ENCODE results near the gene HHAT. TPM values are rescaled to one million over a fixed set of nuclear protein-coding genes. Genes with fewer than 3 reads are reported as not detected.

HHAT gene
- total RNA-seq, 1 experiment from 2014 or later = 3.0 TPM

- H3K4me1 ChIP-seq (ENCODE audit: insufficient read depth, low read length, poor library complexity, severe bottlenecking) = no peaks in the 10 kb centered on the region
- TF ChIP-seq EZH2 (IDR thresholded peaks at IDR 0.05; ENCODE audit: borderline replicate concordance, low read depth, low read length, poor library complexity, severe bottlenecking) = no peak
- TF ChIP-seq, protein P1, sequence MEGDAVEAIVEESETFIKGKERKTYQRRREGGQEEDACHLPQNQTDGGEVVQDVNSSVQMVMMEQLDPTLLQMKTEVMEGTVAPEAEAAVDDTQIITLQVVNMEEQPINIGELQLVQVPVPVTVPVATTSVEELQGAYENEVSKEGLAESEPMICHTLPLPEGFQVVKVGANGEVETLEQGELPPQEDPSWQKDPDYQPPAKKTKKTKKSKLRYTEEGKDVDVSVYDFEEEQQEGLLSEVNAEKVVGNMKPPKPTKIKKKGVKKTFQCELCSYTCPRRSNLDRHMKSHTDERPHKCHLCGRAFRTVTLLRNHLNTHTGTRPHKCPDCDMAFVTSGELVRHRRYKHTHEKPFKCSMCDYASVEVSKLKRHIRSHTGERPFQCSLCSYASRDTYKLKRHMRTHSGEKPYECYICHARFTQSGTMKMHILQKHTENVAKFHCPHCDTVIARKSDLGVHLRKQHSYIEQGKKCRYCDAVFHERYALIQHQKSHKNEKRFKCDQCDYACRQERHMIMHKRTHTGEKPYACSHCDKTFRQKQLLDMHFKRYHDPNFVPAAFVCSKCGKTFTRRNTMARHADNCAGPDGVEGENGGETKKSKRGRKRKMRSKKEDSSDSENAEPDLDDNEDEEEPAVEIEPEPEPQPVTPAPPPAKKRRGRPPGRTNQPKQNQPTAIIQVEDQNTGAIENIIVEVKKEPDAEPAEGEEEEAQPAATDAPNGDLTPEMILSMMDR (conservative IDR thresholded peaks at IDR 0.05; ENCODE audit: low read depth, low read length) = no peak
- BruUV-seq (replicated peaks) = no TSS peak
- POLR2A ChIA-PET (ENCODE audit: low non-redundant PET) = no interaction called here
- CTCF ChIA-PET = no interaction called here
- H3K4me3 ChIP-seq (ENCODE audit: low read depth, low read length, poor library complexity, severe bottlenecking) = no peak overlapping the region
- DNase-seq (ENCODE audit: low spot score) = no peak
- intact Hi-C loops (cut with micrococcal nuclease; ENCODE audit: unreplicated experiment) = no loop called here
- peaks cover 11% of the 10 kb centered on the region for H3K27me3 ChIP-seq (replicated peaks; ENCODE audit: insufficient read depth, low read depth, low read length, poor library complexity)
- no peak overlapping the region for H3K27ac ChIP-seq (ENCODE audit: low read depth, low read length, poor library complexity, severe bottlenecking)
- no peaks in the 10 kb centered on the region for H3K36me3 ChIP-seq (ENCODE audit: insufficient read depth, low read length, poor library complexity, severe bottlenecking)
- H3K9me3 ChIP-seq (ENCODE audit: low read depth, low read length, poor library complexity, severe bottlenecking) = no peaks in the 10 kb centered on the region
Measured at GRCh38 chr1:210505601-210506496, 177.1 kb downstream of the HHAT start.

DNA sequence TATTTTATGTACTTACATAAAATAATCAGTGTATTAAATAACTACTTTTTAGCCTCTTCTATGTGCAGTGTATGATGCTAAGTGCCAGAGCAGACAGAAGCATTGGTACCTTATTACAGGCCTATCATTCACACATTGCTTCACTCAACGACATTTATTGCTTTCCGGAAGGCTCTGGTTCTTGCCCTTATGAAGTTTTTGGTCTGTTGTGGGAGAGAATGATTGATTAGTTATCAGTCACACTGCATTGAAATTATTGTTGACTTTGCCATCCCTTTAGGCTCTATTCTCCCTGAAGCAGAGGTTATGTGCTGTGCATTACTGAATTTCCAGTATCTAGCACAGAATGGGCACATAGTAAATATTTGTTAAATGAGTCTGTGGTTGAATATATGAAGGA is 178.0 kb downstream of the HHAT start:
- ChIA-PET POLR2A (ENCODE audit: low non-redundant PET) (no interaction called here), CTCF (no interaction called here)
- no peaks in the 10 kb centered on the region for H3K36me3 ChIP-seq (ENCODE audit: insufficient read depth, low read length, poor library complexity, severe bottlenecking)
- TF ChIP-seq, protein P1 (conservative IDR thresholded peaks at IDR 0.05; ENCODE audit: low read depth, low read length) = no peak
- no peak for TF ChIP-seq EZH2 (IDR thresholded peaks at IDR 0.05; ENCODE audit: borderline replicate concordance, low read depth, low read length, poor library complexity, severe bottlenecking)
- no peaks in the 10 kb centered on the region for H3K4me1 ChIP-seq (ENCODE audit: insufficient read depth, low read length, poor library complexity, severe bottlenecking)
- no TSS peak for BruUV-seq (replicated peaks)
- intact Hi-C loops (cut with micrococcal nuclease; ENCODE audit: unreplicated experiment) = no loop called here
- no peak overlapping the region for H3K27ac ChIP-seq (ENCODE audit: low read depth, low read length, poor library complexity, severe bottlenecking)
- no peaks in the 10 kb centered on the region for H3K9me3 ChIP-seq (ENCODE audit: low read depth, low read length, poor library complexity, severe bottlenecking)
- peaks cover 12% of the 10 kb centered on the region for H3K27me3 ChIP-seq (replicated peaks; ENCODE audit: insufficient read depth, low read depth, low read length, poor library complexity)
- no peak for DNase-seq (ENCODE audit: low spot score)
- H3K4me3 ChIP-seq (ENCODE audit: low read depth, low read length, poor library complexity, severe bottlenecking) = no peak overlapping the region

- no peak overlapping the region for H3K27ac ChIP-seq (ENCODE audit: low read depth, low read length, poor library complexity, severe bottlenecking)
- intact Hi-C loops (cut with micrococcal nuclease; ENCODE audit: unreplicated experiment) = no loop called here
- no peaks in the 10 kb centered on the region for H3K9me3 ChIP-seq (ENCODE audit: low read depth, low read length, poor library complexity, severe bottlenecking)
- no peak for DNase-seq (ENCODE audit: low spot score)
- H3K36me3 ChIP-seq (ENCODE audit: insufficient read depth, low read length, poor library complexity, severe bottlenecking) = no peaks in the 10 kb centered on the region
- TF ChIP-seq, protein P1 (conservative IDR thresholded peaks at IDR 0.05; ENCODE audit: low read depth, low read length) = no peak
- TF ChIP-seq EZH2 (IDR thresholded peaks at IDR 0.05; ENCODE audit: borderline replicate concordance, low read depth, low read length, poor library complexity, severe bottlenecking) = no peak
- H3K4me1 ChIP-seq (ENCODE audit: insufficient read depth, low read length, poor library complexity, severe bottlenecking) = no peaks in the 10 kb centered on the region
- ChIA-PET CTCF (no interaction called here), POLR2A (ENCODE audit: low non-redundant PET) (interaction anchor here (0.6 kb wide), 1 partner anchor 1025 kb away, joined by 3 read pairs; no protein-coding TSS in a partner anchor)
- H3K27me3 ChIP-seq (replicated peaks; ENCODE audit: insufficient read depth, low read depth, low read length, poor library complexity) = peaks cover 6% of the 10 kb centered on the region
- H3K4me3 ChIP-seq (ENCODE audit: low read depth, low read length, poor library complexity, severe bottlenecking) = no peak overlapping the region
- no TSS peak for BruUV-seq (replicated peaks)
Measured at GRCh38 chr1:210516092-210516656, 187.5 kb downstream of the HHAT start.
